Left renal pelvis (tissue), 4 donors: ENCODE measurements around the gene ARHGEF3. TPM values are rescaled to one million over a fixed set of nuclear protein-coding genes. Genes with fewer than 3 reads are reported as not detected.
"Not testable (repeated sequence)": the region's sequence is repeated elsewhere in the genome, so short reads cannot be mapped to it uniquely, and the experiment has no call there.

ENCODE experiments used
- DNase-seq, 4 donors: peaks; one replicate each; pipeline ENCODE4 v3.0.0-alpha.2; 2013; ENCODE audit warnings: low read depth in 4 of 4, low spot score in 3 of 4
- polyA plus RNA-seq, 4 donors: library from polyadenylated mRNA; unstranded; fragments of 120-200 nt; gene quantifications; one replicate each; pipeline ENCODE4 v1.2.1, GENCODE V29; 2013; ENCODE audit not compliant: insufficient read length in 4 of 4

Gene ARHGEF3
- polyA plus RNA-seq, 4 donors = 20.5 to 86.1 (median 78.7) TPM

- no peak for DNase-seq
These were observed 26.3 kb downstream of the ARHGEF3 start for GRCh38 chr3:56775445-56775837.

GRCh38 chr3:56773986-56774385 is 27.8 kb downstream of the ARHGEF3 start:
- DNase-seq = no peak

- DNase-seq = no peak
These were observed 28.5 kb downstream of the ARHGEF3 start for GRCh38 chr3:56772952-56773938.

GRCh38 chr3:56771376-56771775 is 30.4 kb downstream of the ARHGEF3 start:
- no peak for DNase-seq

GRCh38 chr3:56769116-56769707 is 32.5 kb downstream of the ARHGEF3 start:
- DNase-seq = no peak

GRCh38 chr3:56764904-56765547 is 36.7 kb downstream of the ARHGEF3 start:
- no peak for DNase-seq

GRCh38 chr3:56764184-56764583 is 37.6 kb downstream of the ARHGEF3 start:
- no peak for DNase-seq

GRCh38 chr3:56763233-56763632 is 38.5 kb downstream of the ARHGEF3 start:
- DNase-seq = no peak

- no peak for DNase-seq
These were observed 39.0 kb downstream of the ARHGEF3 start for GRCh38 chr3:56762718-56763117.

- DNase-seq = no peak
These were observed 39.7 kb downstream of the ARHGEF3 start for GRCh38 chr3:56761887-56762651.

GRCh38 chr3:56761023-56761422 is 40.7 kb downstream of the ARHGEF3 start:
- no peak for DNase-seq

- DNase-seq = no peak
These were observed 42.2 kb downstream of the ARHGEF3 start for GRCh38 chr3:56759532-56759931.

GRCh38 chr3:56758539-56758981 is 43.2 kb downstream of the ARHGEF3 start:
- DNase-seq = no peak

- not testable (repeated sequence) for DNase-seq
These were observed 43.7 kb downstream of the ARHGEF3 start for GRCh38 chr3:56758042-56758441.

GRCh38 chr3:56754741-56755417 is 46.9 kb downstream of the ARHGEF3 start:
- DNase-seq = no peak

- no peak for DNase-seq
These were observed 48.4 kb downstream of the ARHGEF3 start for GRCh38 chr3:56753206-56753820.

- no peak for DNase-seq
These were observed 50.6 kb downstream of the ARHGEF3 start for GRCh38 chr3:56751056-56751707.

- no peak for DNase-seq
These were observed 53.0 kb downstream of the ARHGEF3 start for GRCh38 chr3:56748663-56749231.

GRCh38 chr3:56747150-56747549 is 54.6 kb downstream of the ARHGEF3 start:
- no peak for DNase-seq
